Measurements from ENCODE around the gene LRRC36. TPM values are rescaled to one million over a fixed set of nuclear protein-coding genes. Genes with fewer than 3 reads are reported as not detected.

Gene LRRC36
- total RNA-seq, 1 experiment from 2014 or later, result not detected

- no peak for TF ChIP-seq ZBTB33 (IDR thresholded peaks at IDR 0.05; ENCODE audit: extremely low read depth, insufficient replicate concordance, low read length)
- TF ChIP-seq SIN3A (IDR thresholded peaks at IDR 0.05; ENCODE audit: low read depth), result peak; percentile 63; the same call in 1 of the 2 replicates
- peak; percentile 73 for TF ChIP-seq MAX (IDR thresholded peaks at IDR 0.05)
- TF ChIP-seq SRF (IDR thresholded peaks at IDR 0.05; ENCODE audit: low read depth), result no peak
- TF ChIP-seq SP1 (IDR thresholded peaks at IDR 0.05; ENCODE audit: low read depth), result peak; percentile 94
- no peak for TF ChIP-seq EZH2phosphoT487 (IDR thresholded peaks at IDR 0.05; ENCODE audit: borderline replicate concordance)
- TF ChIP-seq EGR1 (IDR thresholded peaks at IDR 0.05; ENCODE audit: low read depth), result peak; percentile 46
- no peak for TF ChIP-seq YY1 (IDR thresholded peaks at IDR 0.05; ENCODE audit: extremely low read depth, insufficient replicate concordance, low read depth, low read length)
- no peak for TF ChIP-seq TCF7L2 (IDR thresholded peaks at IDR 0.05; ENCODE audit: borderline replicate concordance, extremely low read depth, insufficient read depth, insufficient read length)
- no peak for TF ChIP-seq CBX3 (IDR thresholded peaks at IDR 0.05; ENCODE audit: low read depth)
- no peak; the same call in 1 of the 2 replicates for TF ChIP-seq FOSL1 (IDR thresholded peaks at IDR 0.05; ENCODE audit: low read depth)
- 0 out of 2 replicates have a peak, but pooled peaks have one; percentile 11 for TF ChIP-seq RAD21 (IDR thresholded peaks at IDR 0.05; ENCODE audit: low read depth)
- no peak for TF ChIP-seq POLR2A (IDR thresholded peaks at IDR 0.05; ENCODE audit: borderline replicate concordance, extremely low read depth, insufficient read depth, insufficient read length)
- no peak for TF ChIP-seq ZNF274 (IDR thresholded peaks at IDR 0.05; ENCODE audit: low read depth, low read length)
- TF ChIP-seq, protein P1, sequence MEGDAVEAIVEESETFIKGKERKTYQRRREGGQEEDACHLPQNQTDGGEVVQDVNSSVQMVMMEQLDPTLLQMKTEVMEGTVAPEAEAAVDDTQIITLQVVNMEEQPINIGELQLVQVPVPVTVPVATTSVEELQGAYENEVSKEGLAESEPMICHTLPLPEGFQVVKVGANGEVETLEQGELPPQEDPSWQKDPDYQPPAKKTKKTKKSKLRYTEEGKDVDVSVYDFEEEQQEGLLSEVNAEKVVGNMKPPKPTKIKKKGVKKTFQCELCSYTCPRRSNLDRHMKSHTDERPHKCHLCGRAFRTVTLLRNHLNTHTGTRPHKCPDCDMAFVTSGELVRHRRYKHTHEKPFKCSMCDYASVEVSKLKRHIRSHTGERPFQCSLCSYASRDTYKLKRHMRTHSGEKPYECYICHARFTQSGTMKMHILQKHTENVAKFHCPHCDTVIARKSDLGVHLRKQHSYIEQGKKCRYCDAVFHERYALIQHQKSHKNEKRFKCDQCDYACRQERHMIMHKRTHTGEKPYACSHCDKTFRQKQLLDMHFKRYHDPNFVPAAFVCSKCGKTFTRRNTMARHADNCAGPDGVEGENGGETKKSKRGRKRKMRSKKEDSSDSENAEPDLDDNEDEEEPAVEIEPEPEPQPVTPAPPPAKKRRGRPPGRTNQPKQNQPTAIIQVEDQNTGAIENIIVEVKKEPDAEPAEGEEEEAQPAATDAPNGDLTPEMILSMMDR (IDR thresholded peaks at IDR 0.05 in 2 of 3, conservative IDR thresholded peaks at IDR 0.05 in 1 of 3; ENCODE audit: borderline replicate concordance in 1 of 3, insufficient read depth in 1 of 3, low read depth in 2 of 3, low read length in 2 of 3), result no peak
Measured at GRCh38 chr16:67404740-67405226, 78.2 kb downstream of the LRRC36 start (continued).
